NOMO-1 treated with dmso at 0.1 percent for 144 hours (cell line): Measurements from ENCODE around the gene CRYL1.

ENCODE experiments used
- DNase-seq: peaks from one replicate; lab custom pipeline; 2025; ENCODE audit not compliant: unreplicated experiment; lab: John Stamatoyannopoulos, UW

The CRYL1 gene

GRCh38 chr13:20495087-20496023 is 30.3 kb downstream of the CRYL1 start:
- peak; percentile 74 for DNase-seq

GRCh38 chr13:20494656-20495055 is 31.0 kb downstream of the CRYL1 start:
- DNase-seq, result no peak

DNA sequence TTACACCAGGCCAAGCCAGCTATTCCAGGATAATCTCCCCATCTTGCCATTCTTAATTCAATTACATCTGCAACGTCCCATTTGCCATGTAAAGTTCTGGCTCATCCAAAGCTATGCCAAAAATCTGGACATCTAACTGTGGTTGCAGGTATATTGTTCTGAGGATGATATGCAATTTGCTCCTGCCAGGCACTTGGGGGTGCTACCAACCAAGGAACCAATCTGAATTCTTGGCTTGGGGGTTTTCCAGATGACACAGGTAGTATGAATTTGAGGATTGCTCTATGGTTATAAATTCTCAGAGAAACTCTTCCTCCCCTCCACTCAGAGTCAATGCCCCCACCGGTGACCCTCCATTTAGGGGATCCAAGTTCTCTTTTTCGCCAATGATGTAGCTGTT is 33.0 kb downstream of the CRYL1 start:
- no peak for DNase-seq

DNA sequence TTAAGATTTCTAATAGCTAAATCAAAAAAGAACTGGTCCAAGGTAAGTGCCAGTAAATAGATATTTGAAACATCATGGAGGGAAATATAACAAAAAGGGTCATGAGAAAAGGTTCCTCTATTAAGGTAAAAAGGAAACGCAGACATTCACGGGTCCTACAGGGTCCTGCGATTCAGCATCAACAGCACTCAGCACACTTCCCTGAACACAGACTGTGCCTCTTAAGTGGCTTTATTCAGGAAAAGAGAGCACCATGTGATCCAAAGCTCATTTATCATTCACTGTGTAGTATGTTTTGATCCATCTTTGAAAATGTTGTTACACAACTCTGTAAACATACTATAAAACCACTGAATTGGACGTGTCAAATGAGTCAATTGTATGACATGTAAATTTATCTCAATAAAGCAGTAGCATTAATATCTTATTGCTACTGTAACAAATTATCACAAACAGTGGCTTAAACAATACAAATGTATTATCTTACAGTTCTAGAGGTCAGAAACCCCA is 33.7 kb downstream of the CRYL1 start:
- DNase-seq, result no peak

- no peak for DNase-seq
These were observed 36.4 kb downstream of the CRYL1 start for GRCh38 chr13:20489185-20489820.

GRCh38 chr13:20487927-20488326 is 37.7 kb downstream of the CRYL1 start:
- no peak for DNase-seq

DNA sequence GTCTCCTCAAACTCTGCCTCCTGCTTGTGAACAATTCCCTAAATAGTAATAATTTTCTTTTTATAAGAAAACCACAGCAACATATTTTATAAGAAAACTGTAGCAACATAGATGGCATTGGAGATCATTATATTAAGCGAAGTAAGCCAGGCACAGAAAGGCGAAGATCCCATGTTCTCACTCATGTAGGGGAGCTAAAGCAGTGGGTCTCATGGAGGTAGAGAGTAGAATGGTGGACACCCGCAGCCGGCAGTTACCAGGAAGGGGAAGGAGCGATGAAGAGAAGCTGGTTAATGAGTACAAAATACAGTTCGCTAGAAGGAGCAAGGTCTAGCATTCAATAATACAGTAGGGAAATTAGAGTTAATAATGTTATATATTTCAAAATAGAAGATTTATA is 42.9 kb downstream of the CRYL1 start:
- no peak for DNase-seq

DNA sequence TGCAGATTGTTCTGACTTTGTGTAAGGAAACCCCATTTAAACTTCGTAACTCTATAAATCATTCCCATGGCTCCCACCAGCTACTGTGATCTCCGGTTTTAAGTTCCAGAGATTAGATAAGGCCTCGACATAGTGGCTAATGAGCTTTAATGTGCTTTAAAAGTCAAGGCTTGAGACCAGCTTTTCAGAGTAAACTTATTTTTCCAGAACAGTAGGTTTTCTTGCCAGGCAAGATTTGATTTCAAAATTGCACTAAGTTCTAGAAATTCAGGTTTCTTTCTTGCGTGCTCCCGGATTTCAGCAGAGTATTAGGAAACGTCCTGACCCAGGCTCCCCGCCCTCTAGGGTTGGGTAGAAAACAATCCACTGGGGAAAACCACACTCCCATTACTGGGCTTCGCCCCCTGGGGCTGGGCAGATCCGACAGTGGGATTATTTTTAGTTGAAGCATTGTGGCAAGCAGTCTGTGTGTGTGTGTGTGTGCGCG is 43.3 kb downstream of the CRYL1 start:
- no peak for DNase-seq

DNA sequence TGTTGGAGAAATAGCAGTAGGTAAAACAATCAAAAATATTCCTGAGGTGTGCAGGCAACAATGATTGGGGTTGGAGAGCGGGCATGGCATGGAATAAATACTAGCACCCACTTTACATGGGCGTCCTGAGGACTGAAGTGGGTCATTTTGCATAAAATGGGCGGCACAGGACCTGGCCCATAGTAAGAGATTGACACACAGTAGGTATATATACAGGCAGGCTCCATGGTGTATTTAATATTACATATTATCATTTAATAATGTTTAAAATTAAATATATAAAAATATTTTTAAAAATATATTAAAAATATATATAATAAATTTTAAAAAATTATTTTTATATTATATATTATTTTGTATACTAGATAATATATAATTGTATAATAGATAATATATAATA is 48.3 kb downstream of the CRYL1 start:
- no peak for DNase-seq

DNA sequence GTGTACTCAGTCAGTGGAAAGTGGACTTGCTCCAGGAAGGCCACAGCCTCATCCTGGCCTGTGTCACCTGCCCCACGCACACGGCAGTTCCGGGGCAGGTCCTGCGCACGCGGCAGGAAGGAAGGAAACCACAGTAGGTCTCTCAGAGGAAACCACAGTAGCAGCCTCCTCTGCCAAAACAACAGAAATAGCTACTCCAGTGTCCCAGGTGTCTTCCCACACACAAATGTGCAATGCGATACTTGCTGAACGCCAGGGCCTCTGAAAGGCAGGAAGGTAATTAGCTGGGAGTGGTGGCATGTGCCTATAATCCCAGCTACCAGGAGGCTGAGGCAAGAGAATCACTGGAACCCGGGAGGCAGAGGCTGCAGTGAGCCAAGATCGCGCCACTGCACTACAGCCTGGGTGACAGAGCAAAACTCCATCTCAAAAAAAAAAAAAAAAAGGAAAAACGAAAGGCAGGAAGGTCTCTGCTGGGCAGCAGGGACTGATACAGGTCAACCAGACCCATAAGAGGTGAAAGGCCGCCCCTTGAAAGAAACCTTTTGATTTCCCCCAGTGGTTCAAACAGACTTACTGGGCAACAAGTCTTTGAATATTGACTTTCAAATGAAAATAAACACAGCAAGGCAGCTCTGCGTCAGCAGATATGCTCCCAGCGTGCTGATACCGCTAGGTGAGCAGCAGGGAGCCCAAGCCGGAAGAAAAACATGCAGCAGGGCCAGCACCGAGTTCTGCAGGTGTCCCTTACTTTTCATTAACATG is 49.5 kb downstream of the CRYL1 start:
- no peak for DNase-seq

GRCh38 chr13:20474515-20474914 is 51.1 kb downstream of the CRYL1 start:
- DNase-seq, result no peak

DNA sequence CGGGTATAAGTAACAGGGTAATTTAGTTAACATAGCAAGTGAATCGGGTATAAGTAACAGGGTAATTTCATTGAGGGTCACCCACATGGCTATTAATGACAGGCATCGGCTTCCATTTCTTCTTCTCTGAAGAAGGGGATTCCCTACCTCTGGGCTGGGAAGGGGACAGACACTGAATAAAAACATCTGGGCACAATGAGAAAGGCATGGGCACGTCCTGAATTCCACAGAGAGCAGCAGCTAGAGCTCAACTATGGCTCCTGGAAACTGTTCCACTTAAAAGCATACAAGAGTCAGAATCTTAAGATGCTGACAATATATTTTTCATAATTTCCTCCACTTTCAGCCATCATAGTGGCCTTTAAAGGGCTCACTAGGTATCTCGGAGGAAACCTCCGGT is 51.8 kb downstream of the CRYL1 start:
- no peak for DNase-seq

DNA sequence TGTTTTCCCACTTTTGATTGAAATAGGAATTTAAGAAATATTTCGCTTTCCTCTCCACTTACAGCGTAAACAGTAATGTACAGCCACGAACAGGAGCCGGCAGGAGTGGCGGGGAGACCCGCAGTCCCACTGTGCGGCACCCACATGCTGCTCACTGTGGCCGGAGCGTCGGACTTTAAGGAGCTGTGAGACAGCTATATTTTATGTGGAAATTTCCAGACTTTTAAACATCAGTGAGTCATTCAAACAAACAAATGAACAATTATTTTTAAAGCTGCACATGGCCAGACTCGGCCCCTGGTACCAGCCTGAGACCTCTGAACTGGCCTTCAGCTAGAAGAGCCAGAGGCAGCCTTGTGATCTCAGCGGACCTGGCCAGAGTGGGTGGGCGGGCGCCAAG is 52.5 kb downstream of the CRYL1 start:
- DNase-seq, result no peak

- no peak for DNase-seq
These were observed 53.1 kb downstream of the CRYL1 start for GRCh38 chr13:20472531-20472930.

DNA sequence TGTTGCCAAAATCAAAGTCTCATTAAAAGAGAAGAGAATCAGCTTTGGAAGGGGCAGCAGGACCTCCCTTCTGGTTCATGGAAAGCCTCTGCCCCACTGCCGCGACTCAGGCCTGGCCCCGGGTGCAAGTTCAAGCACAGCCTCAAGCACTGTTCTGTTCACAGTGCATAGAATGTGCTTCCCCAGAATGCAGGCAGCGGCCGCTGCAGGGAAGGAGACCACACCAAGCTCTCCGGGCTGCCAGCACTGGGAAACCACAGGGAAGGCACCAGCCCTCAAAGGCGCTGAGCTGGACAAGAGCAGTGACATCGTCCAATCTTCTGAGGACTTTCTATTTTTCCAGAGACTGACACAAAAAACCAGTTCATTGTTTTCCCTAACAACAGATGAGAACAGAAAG is 55.5 kb downstream of the CRYL1 start:
- no peak for DNase-seq

DNA sequence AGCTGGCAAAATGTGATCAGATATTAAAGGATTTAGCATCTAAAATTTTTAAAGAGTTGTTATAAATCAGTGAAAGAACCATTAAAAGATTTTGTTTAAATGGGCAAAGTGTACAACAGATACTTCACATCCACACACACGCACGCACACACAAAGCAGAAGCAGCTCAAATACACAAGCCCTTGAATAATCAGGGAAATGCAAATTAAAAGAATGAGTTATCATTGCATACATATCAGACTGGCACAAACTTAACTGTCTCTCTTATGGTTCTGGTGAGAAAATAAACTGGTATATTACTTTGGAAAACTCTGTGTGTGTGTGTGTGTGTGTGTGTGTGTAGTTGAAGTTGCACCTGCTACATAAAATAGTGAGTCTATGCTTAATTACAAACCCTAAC is 59.3 kb downstream of the CRYL1 start:
- DNase-seq, result no peak

DNA sequence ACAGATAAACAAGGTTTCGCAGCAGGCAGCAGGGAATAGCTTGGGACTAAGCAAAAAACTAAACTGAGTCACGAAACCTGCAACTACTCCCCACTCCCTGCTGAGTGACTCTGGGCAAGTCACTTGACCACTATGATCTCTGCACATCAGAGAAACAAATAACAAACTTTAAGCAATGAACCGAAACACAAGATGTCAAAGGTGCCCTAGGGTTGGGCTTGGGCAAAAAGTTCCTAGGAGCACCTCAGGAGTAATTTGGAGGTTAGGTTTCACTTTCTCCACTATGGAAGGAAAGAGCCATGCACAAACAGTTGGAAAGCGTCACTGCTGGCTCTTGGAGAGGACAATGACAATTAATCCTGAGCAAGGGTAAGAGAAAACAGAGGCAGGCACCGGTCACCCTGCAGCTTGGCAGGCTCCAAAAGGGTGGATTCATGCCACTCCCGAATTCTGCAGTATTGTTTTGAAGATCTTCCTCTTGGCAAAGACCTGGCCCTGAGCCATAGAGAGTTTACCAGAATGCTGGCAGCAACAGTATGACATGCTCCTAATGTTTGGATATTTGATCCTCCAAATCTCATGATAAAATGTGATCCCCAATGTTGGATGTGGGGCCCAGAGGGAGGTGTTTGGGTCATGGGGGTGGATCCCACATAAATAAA is 60.3 kb downstream of the CRYL1 start:
- DNase-seq, result no peak

GRCh38 chr13:20462921-20463320 is 62.7 kb downstream of the CRYL1 start:
- DNase-seq, result no peak

DNA sequence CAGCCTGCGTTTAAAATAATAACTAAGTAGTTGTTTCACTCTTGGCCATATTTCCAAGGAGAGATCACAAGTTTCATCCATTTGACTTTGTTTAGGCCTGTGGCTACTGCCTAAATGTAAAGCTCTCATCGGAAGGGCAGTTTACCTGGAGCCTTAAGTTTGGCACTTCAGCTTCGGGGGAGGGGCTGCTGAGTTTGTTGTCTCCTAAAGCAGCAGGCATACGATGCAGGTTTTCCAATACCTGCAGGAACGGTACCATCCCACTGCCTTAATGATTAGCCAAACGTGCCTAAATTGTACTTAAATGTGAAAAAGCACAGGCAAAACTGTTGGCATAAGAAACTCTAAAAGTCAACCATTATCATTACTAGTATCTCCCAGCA is 63.1 kb downstream of the CRYL1 start:
- no peak for DNase-seq

- no peak for DNase-seq
These were observed 63.7 kb downstream of the CRYL1 start for GRCh38 chr13:20461860-20462532.
